ENCODE measurements around the gene VWA3B.

DNA sequence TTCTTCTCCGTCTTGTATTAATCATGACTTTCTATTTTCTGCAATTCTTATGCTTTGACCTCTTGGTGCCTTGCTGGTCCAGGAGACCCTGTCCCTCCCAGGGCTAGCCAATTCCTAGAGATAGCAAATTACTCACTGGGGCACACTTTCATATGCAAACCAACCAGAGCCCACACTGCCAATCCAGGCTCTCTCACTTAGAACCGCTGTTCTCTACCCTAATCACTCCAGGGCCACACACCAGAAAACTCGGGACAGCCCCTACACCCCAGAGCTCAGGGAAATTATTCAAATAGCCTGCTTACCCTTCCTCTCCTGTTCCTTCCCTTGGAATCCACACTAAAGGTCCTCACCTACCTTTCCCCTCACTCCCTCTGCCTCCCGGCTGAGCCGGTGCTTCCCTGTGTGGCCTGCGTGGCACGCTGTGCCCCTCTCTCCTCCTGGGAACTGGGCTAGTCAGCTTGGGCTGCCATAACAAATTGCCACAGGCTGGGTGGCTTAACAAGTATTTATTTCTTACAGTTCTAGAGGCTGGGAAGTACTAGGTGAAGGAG lies 41.7 kb downstream of the VWA3B start:
- TF ChIP-seq, protein P1, sequence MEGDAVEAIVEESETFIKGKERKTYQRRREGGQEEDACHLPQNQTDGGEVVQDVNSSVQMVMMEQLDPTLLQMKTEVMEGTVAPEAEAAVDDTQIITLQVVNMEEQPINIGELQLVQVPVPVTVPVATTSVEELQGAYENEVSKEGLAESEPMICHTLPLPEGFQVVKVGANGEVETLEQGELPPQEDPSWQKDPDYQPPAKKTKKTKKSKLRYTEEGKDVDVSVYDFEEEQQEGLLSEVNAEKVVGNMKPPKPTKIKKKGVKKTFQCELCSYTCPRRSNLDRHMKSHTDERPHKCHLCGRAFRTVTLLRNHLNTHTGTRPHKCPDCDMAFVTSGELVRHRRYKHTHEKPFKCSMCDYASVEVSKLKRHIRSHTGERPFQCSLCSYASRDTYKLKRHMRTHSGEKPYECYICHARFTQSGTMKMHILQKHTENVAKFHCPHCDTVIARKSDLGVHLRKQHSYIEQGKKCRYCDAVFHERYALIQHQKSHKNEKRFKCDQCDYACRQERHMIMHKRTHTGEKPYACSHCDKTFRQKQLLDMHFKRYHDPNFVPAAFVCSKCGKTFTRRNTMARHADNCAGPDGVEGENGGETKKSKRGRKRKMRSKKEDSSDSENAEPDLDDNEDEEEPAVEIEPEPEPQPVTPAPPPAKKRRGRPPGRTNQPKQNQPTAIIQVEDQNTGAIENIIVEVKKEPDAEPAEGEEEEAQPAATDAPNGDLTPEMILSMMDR (IDR thresholded peaks at IDR 0.05; ENCODE audit: insufficient read depth, low read depth, low read length), result no peak
- TF ChIP-seq EZH2 (IDR thresholded peaks at IDR 0.05; ENCODE audit: insufficient read depth, low read length), result no peak

Data from astrocyte (in vitro differentiated cells and primary cell).